Stimulated activated CD8-positive, alpha-beta memory T cell treated with anti-CD3 and anti-CD28 coated beads, Interleukin-4, amount 100 ng/mL, for 24 hours (primary cell): ENCODE measurements around the gene HMGB3.
"Not testable (repeated sequence)": the region's sequence is repeated elsewhere in the genome, so short reads cannot be mapped to it uniquely, and the experiment has no call there.

Source experiments
- DNase-seq: peaks from one replicate; pipeline ENCODE4 v3.0.0-alpha.2; 2020; ENCODE audit warnings: low read depth

The HMGB3 gene

DNA sequence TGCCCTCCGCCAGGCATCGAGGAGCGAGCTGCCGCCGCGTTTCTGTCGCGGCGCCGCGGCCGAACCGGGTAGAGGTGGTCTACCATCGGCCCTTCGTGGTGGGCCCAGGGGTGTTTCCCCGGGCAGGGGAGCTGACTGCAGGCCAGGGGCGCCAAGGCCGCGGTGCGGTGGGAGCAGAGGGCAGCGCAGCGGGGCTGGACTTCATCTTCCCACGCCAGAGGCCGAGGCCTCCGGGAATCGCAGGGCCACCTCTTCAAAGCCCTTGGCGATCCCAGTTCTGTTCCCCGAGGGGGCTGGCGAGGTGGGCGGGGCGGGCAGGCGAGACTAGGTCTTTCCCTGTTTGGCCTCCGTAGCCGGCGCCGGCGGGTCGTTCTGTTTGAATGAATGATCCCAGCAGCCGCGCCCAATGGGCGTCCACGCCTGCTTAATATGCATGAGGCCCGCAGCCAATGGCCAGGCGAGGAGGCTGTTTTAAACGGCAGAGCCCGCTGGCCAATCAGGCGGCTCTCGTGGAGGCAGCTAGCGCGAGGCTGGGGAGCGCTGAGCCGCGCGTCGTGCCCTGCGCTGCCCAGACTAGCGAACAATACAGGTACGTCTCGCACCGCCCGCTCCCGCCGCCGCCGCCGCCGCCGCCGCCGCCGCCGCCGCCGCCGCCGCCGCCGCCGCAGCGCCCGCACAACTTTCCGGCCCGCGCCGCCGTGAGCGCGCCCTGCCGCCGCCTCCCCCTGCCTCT is at the start of gene HMGB3:
Gene HMGB3 (plus strand): TSS at position 548 of the 733 bp plus-strand sequence. CDS start 2,265 bp downstream, outside the sequence.
- DNase-seq: peak; percentile 66

DNA sequence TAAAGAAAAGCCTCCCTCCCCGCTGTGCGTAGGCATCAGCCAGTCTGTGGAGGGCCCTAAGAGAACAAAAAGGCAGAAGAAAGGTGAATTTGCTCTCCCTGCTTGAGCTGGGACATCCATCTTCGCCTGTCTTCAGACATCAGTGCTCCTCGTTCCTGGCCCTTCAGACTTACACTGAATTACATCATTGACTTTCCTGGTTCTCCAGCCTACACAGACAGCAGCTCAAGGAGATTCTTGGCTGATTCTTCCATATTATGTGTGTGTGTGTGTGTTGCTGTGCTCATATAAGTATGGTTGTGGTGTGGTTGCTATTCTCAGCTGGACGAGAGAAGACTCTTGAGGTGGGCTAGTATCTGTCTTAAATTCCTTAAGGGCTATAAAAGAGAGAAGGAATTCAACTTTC is 49.2 kb upstream of the HMGB3 start:
- no peak for DNase-seq

DNA sequence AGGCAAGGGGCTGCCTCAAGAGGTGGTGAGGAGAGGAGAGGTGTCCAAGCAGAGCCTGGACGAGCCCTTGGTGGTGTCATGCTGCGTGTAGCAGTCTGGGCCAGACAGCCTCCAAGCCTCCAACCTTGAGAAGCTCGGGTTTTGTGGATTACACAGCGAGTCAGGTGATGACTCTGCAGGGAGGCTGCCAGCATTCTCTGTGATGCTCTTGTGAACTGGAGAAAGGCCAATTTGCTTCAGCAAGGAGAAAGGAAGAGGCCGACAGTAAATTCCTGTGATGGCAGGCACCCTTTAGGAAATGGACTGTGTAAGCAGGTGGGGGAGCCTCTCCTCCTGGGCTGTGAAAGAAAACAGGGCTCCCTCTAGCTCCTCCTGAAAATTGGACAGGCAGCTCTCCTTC is 48.7 kb upstream of the HMGB3 start:
- no peak for DNase-seq

DNA sequence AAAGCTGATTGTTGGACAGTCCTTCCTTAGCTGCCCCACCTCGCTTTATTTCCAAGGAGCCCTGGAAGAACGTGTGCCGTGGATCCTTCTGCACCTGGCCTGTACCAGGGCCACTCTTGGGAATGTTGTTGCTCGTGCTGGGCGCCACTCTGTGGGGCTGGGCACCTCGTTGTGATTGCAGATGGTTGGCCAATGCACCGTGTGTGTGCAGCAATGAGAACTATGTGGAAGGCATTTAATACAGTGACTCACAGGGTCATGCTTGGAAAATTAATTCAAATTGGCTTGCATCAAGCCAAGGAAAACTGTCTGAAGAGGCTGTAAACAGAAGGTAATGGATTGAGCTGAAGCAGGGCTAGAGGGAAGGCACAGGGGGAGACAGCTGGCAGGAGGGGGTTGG is 47.7 kb upstream of the HMGB3 start:
- DNase-seq: no peak

DNA sequence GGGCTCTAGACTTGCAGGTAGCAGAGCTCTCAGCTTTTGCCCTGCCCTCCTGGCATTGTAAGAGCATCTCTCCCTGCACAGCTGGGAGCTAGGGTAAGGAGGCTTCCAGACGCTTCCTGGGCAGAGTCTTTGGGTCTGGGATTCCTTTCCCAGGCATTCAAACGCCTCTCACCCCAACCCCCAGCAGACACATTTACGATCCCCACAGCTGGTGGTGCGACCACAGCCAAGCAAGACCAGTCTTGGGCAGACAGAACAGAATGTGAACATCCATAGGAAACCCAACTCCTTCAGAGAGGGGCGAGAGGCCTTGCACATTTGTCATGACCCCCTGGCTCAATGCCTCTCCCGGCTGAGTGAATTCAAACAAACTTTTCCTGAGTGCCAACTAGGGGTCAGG is 46.6 kb upstream of the HMGB3 start:
- no peak for DNase-seq

DNA sequence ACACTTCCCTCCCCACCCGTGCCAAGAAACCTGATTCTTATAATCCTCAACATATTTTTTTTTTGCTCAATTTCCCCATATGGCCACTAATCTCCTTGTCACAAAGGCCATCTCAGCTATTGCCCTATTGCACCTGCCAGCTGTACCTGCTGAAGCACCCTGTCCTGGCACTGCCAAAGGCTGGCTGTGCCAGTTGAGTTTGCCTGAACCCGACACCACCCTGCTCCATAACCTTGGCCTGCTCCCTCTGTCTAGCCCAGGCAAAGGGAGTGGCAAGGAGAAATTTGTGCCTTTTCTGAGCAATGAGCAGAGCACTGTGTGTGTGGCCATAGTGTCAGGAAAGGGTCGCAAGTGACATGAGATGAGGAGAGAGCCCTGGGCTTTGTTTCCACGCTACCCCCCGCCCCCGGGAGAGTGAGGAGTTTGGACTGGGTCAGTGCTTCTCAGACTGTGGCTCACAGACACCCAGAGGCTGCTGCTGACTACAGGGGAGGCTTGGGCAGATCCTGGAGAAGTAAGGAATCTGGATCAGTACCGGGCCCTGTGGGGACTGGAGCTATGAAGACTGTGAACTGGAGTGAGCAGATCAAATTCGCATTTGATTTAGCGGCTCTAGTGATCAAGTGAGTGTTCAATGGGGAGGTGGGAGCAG is 42.2 kb upstream of the HMGB3 start:
- DNase-seq: no peak

DNA sequence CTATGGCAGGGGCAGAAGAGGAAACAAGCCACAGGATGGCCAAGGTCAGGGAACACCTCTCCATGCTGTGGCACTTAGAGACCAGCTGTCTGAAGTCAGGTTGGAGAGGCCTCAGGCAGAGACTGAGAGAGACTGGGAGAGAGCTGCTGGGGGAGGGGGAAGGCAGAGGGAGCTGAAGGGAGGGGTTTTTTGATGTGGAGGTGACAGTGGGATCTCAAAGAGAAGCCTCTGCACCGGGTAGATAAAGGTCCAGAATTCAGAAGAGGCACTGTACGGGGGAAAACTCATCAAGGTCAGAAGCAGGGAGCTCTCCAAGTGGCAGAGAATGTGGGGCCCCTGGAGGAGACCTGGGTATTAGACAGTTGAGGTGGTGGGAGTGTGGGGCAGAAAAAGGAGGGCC is 41.6 kb upstream of the HMGB3 start:
- no peak for DNase-seq

DNA sequence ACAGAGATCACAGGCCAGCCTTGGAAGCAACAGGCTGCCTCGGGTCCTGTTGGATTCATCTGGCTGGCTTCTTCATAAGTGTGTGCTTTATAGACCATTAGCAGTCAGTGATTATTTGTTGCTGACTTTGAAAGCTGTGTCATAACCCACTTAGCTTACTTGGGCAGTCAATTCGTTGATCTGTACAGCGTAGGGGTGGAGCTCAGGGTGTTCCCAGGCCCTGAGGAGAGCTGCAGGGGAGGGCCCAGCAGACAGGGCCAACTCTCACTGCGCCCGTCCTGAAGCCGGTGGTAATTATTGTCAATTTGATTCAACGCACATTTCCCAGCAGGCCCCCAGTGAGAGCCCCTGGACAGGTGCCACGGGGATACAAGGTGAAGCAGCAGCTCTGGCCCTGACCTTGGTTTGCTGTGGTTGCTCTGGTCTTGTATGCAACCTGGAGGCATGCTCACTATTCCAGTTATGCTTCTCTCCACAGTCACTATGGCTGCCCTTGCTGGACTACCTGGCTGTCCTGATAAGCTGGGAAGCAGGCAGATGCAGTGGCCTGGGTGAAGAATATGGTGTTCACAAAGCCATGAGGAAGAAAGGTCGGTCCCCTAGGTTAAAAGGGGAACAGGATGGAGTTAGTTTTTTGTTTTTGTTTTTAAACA is 40.1 kb upstream of the HMGB3 start:
- DNase-seq: no peak

DNA sequence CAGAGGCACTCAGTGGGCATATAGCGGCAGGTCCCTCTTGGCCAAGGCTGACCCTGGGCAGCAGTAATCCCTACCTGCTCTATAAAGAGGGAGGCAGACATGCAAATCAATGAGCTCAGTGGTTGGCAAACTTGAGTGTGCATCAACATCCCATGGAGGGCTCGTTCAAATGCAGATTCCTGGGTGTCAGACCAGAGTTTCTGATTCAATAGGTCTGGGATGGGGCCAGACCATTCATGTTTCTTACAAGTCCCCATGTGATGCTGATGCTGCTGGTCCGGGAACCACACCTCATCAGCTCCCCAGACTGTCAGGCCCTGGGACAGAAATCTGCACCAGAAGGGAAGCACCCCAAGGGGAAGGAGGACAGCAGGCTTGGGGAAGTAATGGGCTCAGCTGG is 38.9 kb upstream of the HMGB3 start:
- DNase-seq: no peak

DNA sequence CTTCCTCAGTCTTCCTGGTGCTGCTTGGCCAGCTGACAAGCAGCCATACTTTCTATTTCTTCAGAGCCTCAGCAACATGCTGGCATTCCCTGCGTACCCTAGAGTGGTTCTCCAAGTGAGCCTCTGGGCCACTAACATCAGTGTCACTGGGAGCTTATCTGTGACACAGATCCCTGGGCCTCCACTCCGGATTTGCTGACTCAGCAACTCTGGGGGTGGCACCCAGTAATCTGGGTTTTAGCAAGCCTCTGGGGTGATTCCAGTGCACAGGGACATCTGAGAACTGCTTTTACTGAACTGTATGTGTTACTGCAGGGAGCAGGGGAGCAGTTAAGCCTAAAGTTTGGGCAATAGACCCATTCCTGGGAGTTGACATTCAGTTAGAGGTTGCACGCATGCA is 28.2 kb upstream of the HMGB3 start:
- DNase-seq: no peak

DNA sequence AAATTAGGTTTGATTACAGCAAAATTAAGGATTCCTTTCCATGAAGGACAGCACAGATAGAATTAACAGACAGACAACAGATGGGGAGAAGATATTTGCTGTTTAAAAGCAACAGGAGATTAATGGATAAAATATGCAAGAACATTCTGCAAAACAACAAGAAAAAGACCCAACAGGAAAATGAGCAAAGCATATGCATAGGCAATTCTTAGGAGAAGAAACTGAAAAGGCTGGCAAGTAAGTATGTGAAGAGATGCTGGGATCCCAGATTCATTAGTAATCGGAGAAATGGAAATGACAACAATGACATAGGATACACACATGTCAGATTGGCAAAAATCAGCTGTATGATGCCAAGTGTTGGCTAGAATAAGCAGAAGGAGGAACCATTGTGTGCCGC is 27.5 kb upstream of the HMGB3 start:
- DNase-seq: no peak

DNA sequence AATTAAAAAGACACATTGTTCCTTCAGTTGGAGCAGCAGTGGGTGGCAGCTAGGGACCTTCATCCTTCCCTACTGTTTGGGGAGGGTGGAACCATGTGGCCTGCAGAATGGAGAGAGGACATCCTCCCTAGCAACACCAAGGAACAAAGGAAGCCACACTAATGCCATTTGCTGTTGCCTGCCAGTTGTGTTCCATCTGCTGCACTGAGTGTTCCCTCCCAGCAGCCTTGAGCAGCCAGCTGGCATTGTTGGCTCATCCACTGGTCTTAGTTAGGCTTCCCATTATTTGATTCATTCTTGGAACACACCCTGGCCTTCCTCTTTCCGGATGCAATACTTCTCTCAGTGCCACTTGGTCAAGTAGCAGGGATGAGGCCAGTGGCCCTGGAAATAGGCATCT is 25.0 kb upstream of the HMGB3 start:
- no peak for DNase-seq

DNA sequence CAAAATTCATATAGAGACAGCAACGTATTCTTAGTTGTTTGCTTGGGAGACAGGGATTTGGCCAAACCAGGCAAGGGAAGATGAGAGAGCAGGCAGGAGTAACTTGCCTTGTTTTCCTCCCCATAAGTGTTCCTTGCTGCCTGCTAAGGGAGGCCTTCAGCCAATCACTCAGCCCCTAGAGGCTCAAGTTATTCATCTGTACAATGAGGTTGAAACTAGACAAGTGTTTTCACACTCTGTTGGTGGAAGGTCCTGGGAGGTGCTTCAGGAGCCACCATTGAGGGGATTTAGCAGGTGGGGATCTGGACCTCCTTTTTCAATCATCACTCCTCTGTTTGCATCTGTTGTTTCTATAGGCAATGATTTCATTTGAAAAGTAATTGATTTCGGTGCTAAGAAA is 23.6 kb upstream of the HMGB3 start:
- no peak for DNase-seq

DNA sequence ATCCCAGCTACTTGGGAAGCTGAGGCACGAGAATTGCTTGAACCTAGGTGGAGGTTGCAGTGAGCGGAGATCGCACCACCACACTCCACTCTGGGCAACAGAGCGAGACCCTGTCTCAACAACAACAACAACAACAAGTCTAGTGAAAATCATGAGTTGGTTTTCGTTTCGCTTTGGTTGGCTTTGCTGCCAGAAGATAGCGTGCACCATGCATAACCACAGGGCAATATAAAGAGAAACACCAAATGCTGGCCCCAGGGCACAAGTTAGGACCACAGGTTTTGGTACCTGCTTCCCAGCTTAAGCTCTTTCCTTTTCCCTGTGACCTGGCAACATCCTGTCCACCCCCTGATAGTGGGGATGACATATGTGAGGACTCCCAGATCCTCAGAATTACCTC is 21.5 kb upstream of the HMGB3 start:
- no peak for DNase-seq

DNA sequence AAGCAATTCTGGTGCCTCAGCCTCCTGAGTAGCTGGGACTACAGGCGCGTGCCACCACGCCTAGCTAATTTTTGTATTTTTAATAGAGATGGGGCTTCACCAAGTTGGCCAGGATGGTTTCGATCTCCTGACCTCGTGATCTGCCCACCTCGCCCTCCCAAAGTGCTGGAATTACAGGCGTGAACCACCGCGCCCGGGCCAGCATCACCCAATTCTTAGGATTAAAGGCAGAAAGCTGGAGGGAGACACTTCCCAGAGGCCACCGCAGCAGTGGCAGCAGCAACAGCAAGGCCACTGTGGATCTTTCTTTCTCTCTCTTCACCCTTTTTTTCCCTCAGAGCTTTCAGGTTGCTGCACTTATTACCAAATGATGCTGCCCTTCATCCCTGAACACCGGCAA is 18.7 kb upstream of the HMGB3 start:
- not testable (repeated sequence) for DNase-seq

DNA sequence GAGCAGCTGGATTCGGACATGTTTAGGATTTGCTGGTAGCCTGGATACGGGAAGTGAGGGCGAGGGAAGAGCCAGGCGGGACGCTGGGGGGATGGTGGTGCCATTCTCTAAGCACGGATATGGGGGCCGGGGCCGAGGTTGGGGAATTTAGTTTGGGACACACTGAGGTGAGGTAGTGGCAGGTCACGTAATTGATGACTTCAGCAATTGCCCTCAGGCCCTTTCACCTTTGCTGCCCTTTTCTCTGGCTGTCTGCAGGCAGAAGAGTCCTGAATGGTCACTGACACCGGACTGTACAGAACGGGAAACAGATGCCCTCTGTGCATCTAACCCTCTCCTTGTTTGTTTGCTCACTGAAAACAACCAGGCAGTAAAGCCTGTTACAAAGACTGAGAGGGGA is 16.9 kb upstream of the HMGB3 start:
- DNase-seq: no peak

DNA sequence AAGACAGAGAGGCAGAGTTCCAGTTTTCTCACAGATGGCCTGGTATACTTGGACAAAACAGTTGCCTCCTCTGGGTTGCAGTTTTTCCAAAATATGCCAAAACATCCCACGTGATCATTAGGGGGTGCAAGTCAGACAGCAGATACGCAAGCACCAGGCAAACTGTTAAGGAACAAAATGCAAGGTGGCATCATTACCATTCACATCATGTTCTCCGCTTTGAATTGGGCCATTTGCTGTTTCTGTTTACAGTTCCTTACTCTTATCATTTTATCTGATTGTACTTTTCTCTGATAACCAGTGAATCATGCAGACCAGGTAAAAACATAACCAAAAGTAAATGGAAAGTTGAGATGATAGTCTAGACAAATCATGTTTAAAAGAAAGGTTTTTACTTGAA is 16.4 kb upstream of the HMGB3 start:
- DNase-seq: no peak

DNA sequence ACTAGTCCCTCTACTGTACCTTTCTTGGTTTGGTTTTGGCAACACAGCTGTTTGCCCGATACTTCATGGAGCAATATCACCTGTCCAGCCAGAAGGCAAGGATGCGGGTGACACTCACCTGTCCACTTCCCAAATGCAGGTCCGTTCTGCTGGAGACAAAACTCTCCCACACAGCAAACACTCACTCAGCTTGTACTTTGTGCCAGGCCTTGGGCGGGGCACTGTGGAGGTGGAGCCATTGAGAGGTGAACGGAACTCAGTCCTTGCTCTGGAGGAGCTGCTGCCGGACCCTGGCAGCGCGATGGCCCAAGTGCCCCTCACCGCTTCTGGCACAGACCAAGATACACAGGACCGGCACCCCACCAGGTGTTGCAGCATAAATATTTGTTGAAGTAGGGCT is 15.3 kb upstream of the HMGB3 start:
- no peak for DNase-seq

DNA sequence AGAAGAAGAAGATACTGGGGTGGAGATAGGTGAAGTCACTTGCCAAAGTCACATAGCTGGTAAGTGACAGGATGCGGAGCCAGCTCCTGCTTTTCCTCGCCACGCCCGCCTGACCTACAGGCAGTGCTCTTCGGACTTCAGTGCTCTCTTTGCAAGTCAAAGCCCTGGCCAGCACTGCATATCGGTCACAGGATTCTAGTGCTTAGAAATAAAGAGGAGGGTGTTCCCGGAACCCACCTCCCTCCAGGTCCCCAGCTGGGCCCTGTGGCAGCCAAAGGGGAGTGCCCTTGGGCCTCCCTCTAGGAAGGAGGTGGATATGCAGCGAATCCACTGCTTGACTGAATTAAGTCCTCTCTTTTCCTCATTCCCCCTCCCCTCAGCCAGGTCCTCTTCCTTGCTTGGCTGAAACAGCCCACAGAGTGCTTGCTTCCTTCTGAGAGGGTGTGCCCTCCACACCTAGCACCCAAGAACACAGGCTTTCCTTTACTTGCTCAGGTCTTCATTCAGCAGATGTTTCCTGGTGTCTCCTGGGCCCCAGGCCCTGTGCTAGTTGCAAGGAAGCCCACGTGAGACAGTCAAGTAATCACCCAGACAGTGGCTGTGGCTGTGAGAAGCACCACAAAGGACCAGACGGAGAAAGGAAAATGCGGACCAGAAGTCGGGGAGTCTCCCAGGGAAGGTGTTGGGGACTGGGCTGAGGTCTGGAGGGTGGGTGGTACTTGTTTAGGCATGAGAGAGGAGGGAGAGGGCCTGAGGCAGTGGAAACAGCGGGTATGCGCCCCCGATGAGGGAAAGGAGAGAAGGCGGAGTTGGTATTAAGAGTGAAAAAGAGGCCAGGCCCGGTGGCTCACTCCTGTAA is 14.0 kb upstream of the HMGB3 start:
- DNase-seq: no peak

DNA sequence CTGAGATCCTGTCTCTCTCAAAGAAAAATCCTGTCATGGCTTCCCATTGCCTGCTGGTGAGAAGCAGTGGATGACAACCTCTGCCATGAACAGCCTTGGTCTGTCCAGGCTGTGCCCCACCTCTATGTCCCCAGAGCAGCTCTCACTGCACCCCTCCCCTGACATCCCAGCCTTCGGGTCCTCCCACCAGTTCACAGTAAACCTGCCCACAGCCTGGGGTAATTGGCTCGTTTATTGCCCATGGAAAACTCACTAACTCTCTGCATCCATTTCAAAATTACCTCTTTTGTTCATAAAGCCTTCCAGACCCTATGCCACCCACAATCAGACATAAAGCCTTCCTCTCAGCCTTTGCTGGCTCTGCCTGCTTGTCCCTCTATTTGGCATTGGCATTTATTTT is 10.7 kb upstream of the HMGB3 start:
- DNase-seq: no peak

DNA sequence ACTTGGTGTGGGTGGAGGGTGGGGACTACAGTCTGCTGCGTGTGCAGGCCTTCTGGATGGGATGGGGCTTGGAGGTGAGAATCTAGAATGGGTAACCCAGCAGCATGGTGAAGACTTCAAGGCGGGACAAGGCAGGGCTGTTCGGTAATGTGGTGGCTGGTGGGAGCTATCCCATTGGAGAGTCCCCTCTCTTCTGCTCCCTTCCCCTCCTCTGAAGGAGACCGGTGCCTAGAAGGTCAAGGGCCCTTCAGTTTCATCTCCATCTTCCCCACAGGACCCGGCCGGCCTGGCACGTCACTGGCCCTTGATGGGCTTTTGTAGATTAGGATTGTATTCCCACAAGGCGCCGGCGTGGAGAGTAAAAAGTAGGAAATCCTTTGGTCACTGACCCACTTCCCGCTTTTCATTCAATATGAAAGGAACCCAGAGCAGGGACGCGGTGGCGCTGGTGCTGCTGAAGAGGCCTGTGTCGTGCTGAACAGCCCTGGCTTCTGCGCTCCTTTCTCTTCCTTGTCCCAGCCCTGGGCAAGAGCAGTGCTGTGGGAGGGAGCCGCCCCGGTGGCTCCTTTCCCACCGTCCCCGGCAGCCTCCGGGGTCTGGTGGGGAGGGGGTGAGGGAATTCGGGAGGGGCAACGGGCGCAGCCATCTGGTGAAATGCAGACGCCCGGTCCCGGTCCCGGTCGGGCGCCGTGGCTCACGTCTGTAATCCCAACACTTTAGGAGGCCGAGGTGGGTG is 7.3 kb upstream of the HMGB3 start:
- DNase-seq: no peak
